Psoas muscle (tissue), 8 donors: Measurements from ENCODE around the gene PYCR2. TPM values are rescaled to one million over a fixed set of nuclear protein-coding genes. Genes with fewer than 3 reads are reported as not detected.

Experiments used
- ATAC-seq, 4 donors: fragments of 200-7000 bp; cut with Tn5 transposase; one replicate each; pipeline ENCODE4 v1.9.1; 2020; ENCODE audit warnings: moderate library complexity in 3 of 4, mild to moderate bottlenecking in 2 of 4
- DNase-seq, 2 donors: peaks; one replicate each; pipeline ENCODE4 v3.0.0-alpha.2; 2020
- H3K27ac ChIP-seq: fragments of 200-600 bp; one replicate; pipeline ENCODE4 v1.8.0; 2022
- H3K27me3 ChIP-seq, 3 donors: fragments of 200-600 bp in 1 of 3; one replicate each; pipeline versions ENCODE4 v1.6.1 to v1.8.0; 2013 to 2022; ENCODE audit warnings: low read length in 2 of 3, mild to moderate bottlenecking in 2 of 3, moderate library complexity in 1 of 3; ENCODE audit not compliant: insufficient read depth in 3 of 3
- H3K36me3 ChIP-seq, 2 donors: fragments of 200-600 bp in 1 of 2; one replicate each; pipeline versions ENCODE4 v1.6.1 to v1.8.0; 2013 to 2022; ENCODE audit warnings: low read depth in 1 of 2, mild to moderate bottlenecking in 1 of 2, moderate library complexity in 1 of 2; ENCODE audit not compliant: insufficient read depth in 1 of 2
- H3K4me1 ChIP-seq: fragments of 200-600 bp; one replicate; pipeline ENCODE4 v1.8.0; 2022
- H3K4me3 ChIP-seq: fragments of 200-600 bp; one replicate; pipeline ENCODE4 v1.8.0; 2022; ENCODE audit warnings: mild to moderate bottlenecking
- H3K9me3 ChIP-seq: fragments of 200-600 bp; one replicate; pipeline ENCODE4 v1.8.0; 2022
- WGBS, 3 donors: extraction: QIAGEN DNeasy Blood & Tissue Kit; methylation state at CpG; one replicate each; pipeline versions ENCODE4 v1.1.6 to v1.1.7; 2013; 5-methylcytosine and 5-hydroxymethylcytosine counted together
- intact Hi-C, 2 donors: fragments of 100-400 bp; cut with DNase I; formaldehyde crosslinking; loops; one replicate each; pipeline versions ENCODE4 v1.11.0 to v1.14.2; 2022
- polyA plus RNA-seq, 3 donors: library from polyadenylated mRNA; stranded (reverse); fragments of 200-250 nt; gene quantifications; one replicate each; pipeline ENCODE4 v1.2.3, GENCODE V29; 2013
- total RNA-seq, 4 donors: library from RNA; stranded (reverse); fragmentation: NEBNext Ultra II Directional in 2 of 4; extraction: Animal tissue kit (Norgen Biotek cat#: 25700) in 2 of 4; gene quantifications; one replicate each; pipeline versions ENCODE4 v1.2.1 to v1.2.4, GENCODE V29; 2021 to 2023
- TF ChIP-seq, protein P1 (sequence below): fragments of 200-600 bp; IDR thresholded peaks from one replicate; pipeline ENCODE4 v1.8.0; 2022; ENCODE audit warnings: antibody characterized with exemption
- donor health status: healthy with polysubstance abuse.
- donor health status: DM: no; HTN: no; CAD: no; lungs with moderate emphysema.
- donor health status: Bipolar disorder and iron deficiency.
- donor health status: healthy.
- donor health status: DM: yes; HTN: yes; CAD: no.
- donor health status: DM: no; HTN: no; CAD: no.
- donor health status: DM: no; HTN: no; CAD: no.
- donor health status: DM: yes; HTN: yes; CAD: no.

Gene PYCR2
- total and polyA plus RNA-seq, 7 donors: 34.9 to 70.2 (median 52.0) TPM

DNA sequence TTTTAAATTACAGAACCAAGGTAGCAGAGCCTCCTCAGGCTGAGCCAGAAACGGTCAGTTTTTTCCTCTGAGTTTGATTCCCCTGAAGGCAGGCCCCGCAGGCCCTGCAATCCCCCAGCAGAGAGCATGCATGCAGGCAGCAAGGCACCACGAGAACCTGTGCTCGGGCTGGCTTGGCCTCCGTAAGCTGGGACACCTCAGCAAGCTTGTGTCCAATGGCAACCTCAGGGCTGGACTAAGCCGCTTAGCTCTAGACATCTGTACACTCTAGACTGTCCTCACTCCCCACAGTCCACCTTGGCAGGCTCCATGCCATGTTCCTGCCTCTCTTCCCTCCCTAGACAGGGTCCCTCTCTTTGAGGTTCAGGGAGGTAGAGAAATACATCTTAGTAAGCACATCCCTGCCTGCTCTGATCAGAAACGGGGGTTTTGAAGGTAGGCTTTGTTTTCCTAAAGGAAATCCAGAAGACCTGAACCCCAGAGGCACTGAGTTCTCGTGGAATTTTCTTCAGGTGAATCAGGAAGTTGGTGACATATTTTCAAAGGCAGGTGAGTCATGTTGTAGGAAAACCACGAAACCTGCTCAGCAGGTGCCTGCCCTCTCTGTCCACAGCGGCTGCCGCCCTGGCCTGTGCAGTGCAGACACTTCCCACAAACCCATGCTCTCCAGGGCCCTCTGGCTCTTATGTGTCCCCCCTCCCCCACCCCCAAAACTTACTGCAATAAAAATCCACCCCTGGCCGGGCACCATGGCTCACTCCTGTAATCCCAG is 48.8 kb downstream of the PYCR2 start:
- intact Hi-C loops: loop anchor here (5.0 to 10.0 kb wide), 3 partner anchors 37 to 100 kb away; no protein-coding TSS in a partner anchor
- Histone ChIP-seq H3K27ac (no peak overlapping the region), H3K36me3 (peaks cover 4 to 67% of the 10 kb centered on the region in 2 donors), H3K4me1 (peaks cover 35% of the 10 kb centered on the region), H3K9me3 (no peaks in the 10 kb centered on the region), H3K27me3 (no peaks in the 10 kb centered on the region), H3K4me3 (no peak overlapping the region)
- no peak for DNase-seq
- 93% methylated on average over 12 of the region's 12 CpGs for WGBS, 3 donors
- TF ChIP-seq, protein P1, sequence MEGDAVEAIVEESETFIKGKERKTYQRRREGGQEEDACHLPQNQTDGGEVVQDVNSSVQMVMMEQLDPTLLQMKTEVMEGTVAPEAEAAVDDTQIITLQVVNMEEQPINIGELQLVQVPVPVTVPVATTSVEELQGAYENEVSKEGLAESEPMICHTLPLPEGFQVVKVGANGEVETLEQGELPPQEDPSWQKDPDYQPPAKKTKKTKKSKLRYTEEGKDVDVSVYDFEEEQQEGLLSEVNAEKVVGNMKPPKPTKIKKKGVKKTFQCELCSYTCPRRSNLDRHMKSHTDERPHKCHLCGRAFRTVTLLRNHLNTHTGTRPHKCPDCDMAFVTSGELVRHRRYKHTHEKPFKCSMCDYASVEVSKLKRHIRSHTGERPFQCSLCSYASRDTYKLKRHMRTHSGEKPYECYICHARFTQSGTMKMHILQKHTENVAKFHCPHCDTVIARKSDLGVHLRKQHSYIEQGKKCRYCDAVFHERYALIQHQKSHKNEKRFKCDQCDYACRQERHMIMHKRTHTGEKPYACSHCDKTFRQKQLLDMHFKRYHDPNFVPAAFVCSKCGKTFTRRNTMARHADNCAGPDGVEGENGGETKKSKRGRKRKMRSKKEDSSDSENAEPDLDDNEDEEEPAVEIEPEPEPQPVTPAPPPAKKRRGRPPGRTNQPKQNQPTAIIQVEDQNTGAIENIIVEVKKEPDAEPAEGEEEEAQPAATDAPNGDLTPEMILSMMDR: no peak
- no peak for ATAC-seq

GRCh38 chr1:225874431-225874830 is 49.6 kb downstream of the PYCR2 start:
- Histone ChIP-seq H3K4me3 (no peak overlapping the region), H3K27ac (no peak overlapping the region), H3K4me1 (peaks cover 28% of the 10 kb centered on the region), H3K36me3 (peaks cover 4 to 74% of the 10 kb centered on the region in 2 donors), H3K9me3 (no peaks in the 10 kb centered on the region), H3K27me3 (no peaks in the 10 kb centered on the region)
- DNase-seq (no peak), ATAC-seq (no peak)
- TF ChIP-seq, protein P1: no peak
- intact Hi-C loops: loop anchor here in 1 of 2 donors (10.0 kb wide), 1 partner anchor 100 kb away; no protein-coding TSS in a partner anchor
- WGBS, 3 donors: 94 to 96% (median 95%) methylated on average over 11 of the region's 11 CpGs

DNA sequence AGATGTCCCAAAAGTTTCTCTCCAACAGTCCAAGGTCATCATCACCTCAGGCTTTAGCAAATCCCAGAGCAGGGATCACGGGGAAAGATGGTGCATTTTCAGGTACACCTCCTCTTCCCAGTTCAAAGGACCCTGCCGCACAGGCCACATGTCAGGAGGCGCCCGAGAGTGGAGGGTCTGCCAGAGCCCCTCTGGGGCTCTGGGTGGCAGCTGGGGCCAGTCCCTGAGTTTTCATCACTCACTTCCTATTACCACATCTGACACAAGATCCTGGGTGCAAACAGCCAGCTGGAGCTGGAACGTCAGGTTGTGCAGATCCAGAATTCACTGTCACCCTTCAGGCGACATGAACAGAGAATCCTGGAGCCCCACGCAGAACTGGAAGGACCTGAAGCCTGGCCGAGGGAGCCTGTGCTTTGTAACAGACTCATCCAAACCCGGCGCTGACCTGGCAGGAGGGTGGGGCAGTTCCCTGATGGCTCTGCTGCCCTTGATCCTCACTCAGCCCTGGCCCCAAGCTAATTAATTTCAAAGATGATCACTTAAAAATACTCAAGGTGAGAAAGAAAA is 50.7 kb downstream of the PYCR2 start:
- H3K36me3 ChIP-seq: peaks cover 4 to 85% of the 10 kb centered on the region in 2 donors
- 75 to 88% (median 78%) methylated on average over 10 of the region's 10 CpGs for WGBS, 3 donors
- H3K27ac ChIP-seq: no peak overlapping the region
- DNase-seq (no peak), ATAC-seq (no peak)
- H3K27me3 ChIP-seq: no peaks in the 10 kb centered on the region
- H3K9me3 ChIP-seq: no peaks in the 10 kb centered on the region
- H3K4me1 ChIP-seq: peaks cover 19% of the 10 kb centered on the region
- intact Hi-C loops: loop anchor here in 1 of 2 donors (10.0 kb wide), 1 partner anchor 101 kb away; no protein-coding TSS in a partner anchor
- H3K4me3 ChIP-seq: no peak overlapping the region
- TF ChIP-seq, protein P1: no peak

DNA sequence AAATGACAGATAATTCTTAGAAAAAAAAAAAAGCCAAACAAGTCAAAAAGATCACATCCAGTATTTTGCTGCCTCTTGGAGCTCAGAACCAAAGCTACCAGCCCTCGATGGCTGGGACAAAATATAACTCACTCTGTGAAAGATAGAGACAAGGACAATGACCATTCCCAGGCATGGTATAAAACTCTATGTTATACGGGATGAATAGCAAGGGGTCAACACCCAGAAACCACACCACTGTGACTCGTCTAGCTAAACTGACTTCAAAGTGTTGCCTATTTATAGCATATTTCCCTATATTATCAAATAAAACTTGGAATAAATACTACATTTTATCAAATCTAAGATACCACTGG is 52.0 kb downstream of the PYCR2 start:
- Histone ChIP-seq H3K9me3 (no peaks in the 10 kb centered on the region), H3K27ac (no peak overlapping the region), H3K4me1 (peaks cover 6% of the 10 kb centered on the region), H3K27me3 (no peaks in the 10 kb centered on the region), H3K4me3 (no peak overlapping the region), H3K36me3 (peaks cover 7 to 94% of the 10 kb centered on the region in 2 donors)
- no peak for ATAC-seq
- WGBS, 3 donors: 78 to 85% (median 82%) methylated on average over 3 of the region's 3 CpGs
- TF ChIP-seq, protein P1: no peak
- no peak for DNase-seq
- intact Hi-C loops: loop anchor here in 1 of 2 donors (10.0 kb wide), 1 partner anchor 103 kb away; no protein-coding TSS in a partner anchor
